Measurements from ENCODE around the gene DIP2C. TPM values are rescaled to one million over a fixed set of nuclear protein-coding genes. Genes with fewer than 3 reads are reported as not detected.

The DIP2C gene
- total RNA-seq, 1 experiment from 2014 or later = 11.0 TPM

- TF ChIP-seq ZNF219 (CRISPR knock-in tag; IDR thresholded peaks at IDR 0.05; ENCODE audit: borderline replicate concordance) = no peak
Observed at GRCh38 chr10:494149-494542, 195.3 kb downstream of the DIP2C start (continued).

- CTCF ChIA-PET = interaction anchor here (1.1 kb wide), 2 partner anchors 18 to 295 kb away, joined by 3 to 4 read pairs; no protein-coding TSS in a partner anchor
- TF ChIP-seq STAT6 (CRISPR knock-in tag; conservative IDR thresholded peaks at IDR 0.05; ENCODE audit: low read depth) = no peak
- no peak for TF ChIP-seq TCF7 (CRISPR knock-in tag; IDR thresholded peaks at IDR 0.05; ENCODE audit: low read depth)
- TF ChIP-seq ZSCAN18 (CRISPR knock-in tag; IDR thresholded peaks at IDR 0.05) = no peak
- no peak for TF ChIP-seq HMGA2 (CRISPR knock-in tag; IDR thresholded peaks at IDR 0.05)
- no peak for TF ChIP-seq FOXP1 (CRISPR knock-in tag; IDR thresholded peaks at IDR 0.05; ENCODE audit: borderline replicate concordance)
- TF ChIP-seq ZNF396 (CRISPR knock-in tag; IDR thresholded peaks at IDR 0.05; ENCODE audit: borderline replicate concordance) = no peak
- no peak for TF ChIP-seq USF2 (CRISPR knock-in tag; IDR thresholded peaks at IDR 0.05)
- TF ChIP-seq FOXK1 (CRISPR knock-in tag; IDR thresholded peaks at IDR 0.05) = no peak
- no peak for TF ChIP-seq EMX1 (CRISPR knock-in tag; IDR thresholded peaks at IDR 0.05)
- TF ChIP-seq ZNF219 (CRISPR knock-in tag; IDR thresholded peaks at IDR 0.05; ENCODE audit: borderline replicate concordance) = no peak
- TF ChIP-seq ZNF138 (CRISPR knock-in tag; conservative IDR thresholded peaks at IDR 0.05) = no peak
- TF ChIP-seq, protein P1, sequence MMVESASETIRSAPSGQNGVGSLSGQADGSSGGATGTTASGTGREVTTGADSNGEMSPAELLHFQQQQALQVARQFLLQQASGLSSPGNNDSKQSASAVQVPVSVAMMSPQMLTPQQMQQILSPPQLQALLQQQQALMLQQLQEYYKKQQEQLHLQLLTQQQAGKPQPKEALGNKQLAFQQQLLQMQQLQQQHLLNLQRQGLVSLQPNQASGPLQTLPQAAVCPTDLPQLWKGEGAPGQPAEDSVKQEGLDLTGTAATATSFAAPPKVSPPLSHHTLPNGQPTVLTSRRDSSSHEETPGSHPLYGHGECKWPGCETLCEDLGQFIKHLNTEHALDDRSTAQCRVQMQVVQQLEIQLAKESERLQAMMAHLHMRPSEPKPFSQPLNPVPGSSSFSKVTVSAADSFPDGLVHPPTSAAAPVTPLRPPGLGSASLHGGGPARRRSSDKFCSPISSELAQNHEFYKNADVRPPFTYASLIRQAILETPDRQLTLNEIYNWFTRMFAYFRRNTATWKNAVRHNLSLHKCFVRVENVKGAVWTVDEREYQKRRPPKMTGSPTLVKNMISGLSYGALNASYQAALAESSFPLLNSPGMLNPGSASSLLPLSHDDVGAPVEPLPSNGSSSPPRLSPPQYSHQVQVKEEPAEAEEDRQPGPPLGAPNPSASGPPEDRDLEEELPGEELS (CRISPR knock-in tag; IDR thresholded peaks at IDR 0.05) = no peak
- no peak for TF ChIP-seq SP1 (CRISPR knock-in tag; conservative IDR thresholded peaks at IDR 0.05)
- no peak for TF ChIP-seq MYBL2 (CRISPR knock-in tag; IDR thresholded peaks at IDR 0.05)
- no peak for TF ChIP-seq PREB (CRISPR knock-in tag; IDR thresholded peaks at IDR 0.05; ENCODE audit: borderline replicate concordance)
- TF ChIP-seq ZNF317 (CRISPR knock-in tag; IDR thresholded peaks at IDR 0.05; ENCODE audit: borderline replicate concordance, low read depth) = no peak
- no peak for TF ChIP-seq ERG (CRISPR knock-in tag; IDR thresholded peaks at IDR 0.05)
- TF ChIP-seq, protein P2, sequence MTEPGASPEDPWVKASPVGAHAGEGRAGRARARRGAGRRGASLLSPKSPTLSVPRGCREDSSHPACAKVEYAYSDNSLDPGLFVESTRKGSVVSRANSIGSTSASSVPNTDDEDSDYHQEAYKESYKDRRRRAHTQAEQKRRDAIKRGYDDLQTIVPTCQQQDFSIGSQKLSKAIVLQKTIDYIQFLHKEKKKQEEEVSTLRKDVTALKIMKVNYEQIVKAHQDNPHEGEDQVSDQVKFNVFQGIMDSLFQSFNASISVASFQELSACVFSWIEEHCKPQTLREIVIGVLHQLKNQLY (CRISPR knock-in tag; IDR thresholded peaks at IDR 0.05) = no peak
- TF ChIP-seq, protein P3, sequence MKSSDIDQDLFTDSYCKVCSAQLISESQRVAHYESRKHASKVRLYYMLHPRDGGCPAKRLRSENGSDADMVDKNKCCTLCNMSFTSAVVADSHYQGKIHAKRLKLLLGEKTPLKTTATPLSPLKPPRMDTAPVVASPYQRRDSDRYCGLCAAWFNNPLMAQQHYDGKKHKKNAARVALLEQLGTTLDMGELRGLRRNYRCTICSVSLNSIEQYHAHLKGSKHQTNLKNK (CRISPR knock-in tag; IDR thresholded peaks at IDR 0.05) = no peak
- TF ChIP-seq ATF6 (CRISPR knock-in tag; IDR thresholded peaks at IDR 0.05) = no peak
- POLR2A ChIA-PET = no interaction called here
- DNase-seq (ENCODE audit: low spot score) (no peak), ATAC-seq (no peak)
- Mint-ChIP-seq H3K36me3 (no peaks in the 10 kb centered on the region), H3K9me3 (no peaks in the 10 kb centered on the region), H3K27ac (no peak overlapping the region), H3K27me3 (ENCODE audit: low read depth) (no peaks in the 10 kb centered on the region; the same call in none of the 2 replicates), H3K4me3 (no peak overlapping the region), H3K4me1 (peaks cover 33% of the 10 kb centered on the region)
Observed at GRCh38 chr10:493391-494148, 195.9 kb downstream of the DIP2C start.

All from WTC11 (cell line).